ENCODE measurements around the gene REPS2. TPM values are rescaled to one million over a fixed set of nuclear protein-coding genes. Genes with fewer than 3 reads are reported as not detected.
"Not testable (repeated sequence)": the region's sequence is repeated elsewhere in the genome, so short reads cannot be mapped to it uniquely, and the experiment has no call there.

The REPS2 gene
- 2.1 and 4.9 TPM in 2 replicates for total RNA-seq
- 0.54 TPM for polyA plus RNA-seq (2012)

DNA sequence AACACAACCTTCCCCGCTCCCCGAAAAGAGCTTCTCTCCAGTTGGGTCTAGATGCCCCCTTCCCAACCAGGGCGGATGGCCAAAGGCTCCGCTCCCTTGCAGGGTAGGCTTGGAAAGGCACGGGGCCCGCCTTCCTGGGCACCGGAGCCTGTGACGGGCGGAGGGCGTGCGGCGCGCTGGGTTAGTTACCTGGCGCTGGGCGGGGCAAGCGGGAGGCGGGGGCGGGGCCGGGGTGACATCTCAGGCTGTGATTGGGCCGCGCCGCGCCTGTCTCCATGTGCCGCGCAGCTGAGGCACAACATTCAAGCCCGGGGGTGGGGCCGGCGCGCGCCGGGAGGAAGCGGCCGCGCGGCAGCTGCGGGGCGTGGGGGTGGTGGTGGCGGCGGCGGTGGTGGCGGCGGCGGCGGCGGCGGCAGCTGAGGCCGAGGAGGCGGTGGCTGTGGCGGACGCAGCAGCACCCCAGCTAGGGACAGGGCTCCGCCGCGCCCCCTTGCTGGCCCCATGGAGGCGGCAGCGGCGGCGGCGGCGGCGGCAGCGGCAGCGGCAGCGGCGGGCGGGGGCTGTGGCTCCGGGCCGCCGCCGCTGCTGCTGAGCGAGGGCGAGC is at the start of gene REPS2:
Gene REPS2 (plus strand): TSS at position 298 of the 604 bp plus-strand sequence. CDS start 204 bp downstream, at position 502.
- DNase-seq (ENCODE audit: low read depth) = peak; percentile 72

DNA sequence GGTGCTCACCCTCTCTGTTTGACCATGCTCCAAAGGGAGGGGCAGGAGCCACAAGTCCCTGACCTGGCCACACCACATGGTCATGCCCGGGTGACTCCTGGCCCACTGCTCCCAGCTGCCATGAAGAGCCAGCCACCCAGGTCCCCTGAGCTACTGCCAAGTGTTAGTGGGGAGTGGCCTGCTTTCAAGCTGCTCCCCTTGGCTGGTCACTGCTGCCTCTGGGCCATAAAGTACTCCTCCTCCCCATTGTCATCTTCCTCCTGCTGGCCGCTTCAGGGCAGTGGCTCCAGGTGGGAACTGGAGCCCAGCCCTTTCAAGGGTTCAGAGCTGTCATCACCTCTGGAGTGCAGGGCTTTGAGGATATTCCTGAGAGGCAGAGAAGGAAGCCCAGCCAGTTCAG is 49.0 kb upstream of the REPS2 start:
- peak; percentile 49 for DNase-seq (ENCODE audit: low read depth)

DNA sequence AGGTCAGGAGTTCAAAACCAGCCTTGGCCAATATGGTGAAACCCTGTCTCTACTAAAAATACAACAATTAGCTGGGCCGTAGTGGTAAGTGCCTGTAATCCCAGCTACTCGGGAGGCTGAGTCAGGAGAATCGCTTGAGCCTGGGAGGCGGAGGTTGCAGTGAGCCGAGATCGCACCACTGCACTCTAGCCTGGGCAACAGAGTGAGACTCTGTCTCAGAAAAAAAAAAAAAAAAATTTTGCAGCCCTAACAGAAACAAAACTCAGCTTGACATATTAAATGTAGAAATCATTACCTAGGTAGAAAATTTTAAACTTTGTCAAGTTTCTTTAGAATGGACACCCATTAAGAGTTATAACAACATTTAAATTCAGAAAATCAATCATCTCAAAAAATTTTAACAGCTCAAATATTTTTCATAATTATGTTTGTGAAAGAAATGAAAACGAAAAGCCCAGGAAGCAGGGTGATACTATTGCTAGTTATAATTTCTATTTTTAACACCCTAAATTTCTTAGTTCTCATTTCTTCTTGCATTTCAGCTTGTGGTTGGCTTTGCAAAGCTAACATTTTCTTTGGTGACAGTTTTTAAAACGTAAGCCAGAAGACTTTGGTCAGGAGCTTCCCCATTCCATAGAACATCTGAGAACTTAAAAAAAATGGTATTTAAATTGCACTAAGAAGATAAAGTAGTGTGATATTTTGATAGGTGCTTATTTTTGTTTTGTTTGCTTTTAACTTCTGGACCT is 43.0 kb upstream of the REPS2 start:
- DNase-seq (ENCODE audit: low read depth) = no peak

DNA sequence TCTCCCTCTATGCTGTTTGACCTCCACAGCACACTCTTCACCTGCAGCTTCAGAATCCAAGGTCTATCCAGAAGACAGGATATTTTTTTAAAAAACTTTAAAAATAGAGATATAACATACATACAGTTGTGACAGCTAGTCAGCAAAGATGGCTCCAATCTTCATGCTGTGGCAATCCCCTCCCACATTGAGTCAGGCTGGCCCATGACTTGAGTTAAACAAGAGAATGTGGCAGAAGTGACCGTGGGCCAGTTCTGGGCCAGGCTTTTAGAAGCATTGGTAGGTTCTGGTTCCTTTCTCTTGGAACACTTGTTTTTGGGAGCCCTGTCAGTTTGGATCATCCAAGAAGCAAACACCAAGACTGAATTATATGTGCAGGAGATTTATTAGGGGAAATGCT is 36.1 kb upstream of the REPS2 start:
- DNase-seq (ENCODE audit: low read depth) = no peak

- DNase-seq (ENCODE audit: low read depth) = no peak
Observed at GRCh38 chrX:16914058-16914457, 32.4 kb upstream of the REPS2 start.

DNA sequence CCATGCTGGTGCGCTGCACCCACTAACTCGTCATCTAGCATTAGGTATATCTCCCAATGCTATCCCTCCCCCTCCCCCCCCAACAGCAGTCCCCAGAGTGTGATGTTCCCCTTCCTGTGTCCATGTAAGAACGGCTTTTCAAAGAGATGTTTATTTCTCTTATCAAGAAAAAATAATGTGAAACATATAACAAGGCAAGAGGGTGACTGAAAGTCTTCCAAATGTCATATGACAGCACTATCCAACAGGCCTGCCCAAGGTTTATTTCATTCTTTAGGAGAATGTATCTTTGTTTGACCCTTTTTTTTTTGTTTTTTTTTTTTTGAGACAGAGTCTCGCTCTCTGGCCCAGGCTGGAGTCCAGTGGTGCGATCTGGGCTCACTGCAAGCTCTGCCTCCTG is 29.9 kb upstream of the REPS2 start:
- DNase-seq (ENCODE audit: low read depth) = no peak

GRCh38 chrX:16917120-16917519 is 29.3 kb upstream of the REPS2 start:
- DNase-seq (ENCODE audit: low read depth) = no peak

- DNase-seq (ENCODE audit: low read depth) = no peak
Observed at GRCh38 chrX:16918979-16919378, 27.5 kb upstream of the REPS2 start.

GRCh38 chrX:16920075-16920474 is 26.4 kb upstream of the REPS2 start:
- DNase-seq (ENCODE audit: low read depth) = no peak

GRCh38 chrX:16923157-16923556 is 23.3 kb upstream of the REPS2 start:
- no peak for DNase-seq (ENCODE audit: low read depth)

- no peak for DNase-seq (ENCODE audit: low read depth)
Observed at GRCh38 chrX:16924631-16925480, 21.6 kb upstream of the REPS2 start.

- no peak for DNase-seq (ENCODE audit: low read depth)
Observed at GRCh38 chrX:16930392-16930791, 16.1 kb upstream of the REPS2 start.

GRCh38 chrX:16931371-16931770 is 15.1 kb upstream of the REPS2 start:
- peak; percentile 74 for DNase-seq (ENCODE audit: low read depth)

GRCh38 chrX:16931855-16932575 is 14.4 kb upstream of the REPS2 start:
- DNase-seq (ENCODE audit: low read depth) = no peak

DNA sequence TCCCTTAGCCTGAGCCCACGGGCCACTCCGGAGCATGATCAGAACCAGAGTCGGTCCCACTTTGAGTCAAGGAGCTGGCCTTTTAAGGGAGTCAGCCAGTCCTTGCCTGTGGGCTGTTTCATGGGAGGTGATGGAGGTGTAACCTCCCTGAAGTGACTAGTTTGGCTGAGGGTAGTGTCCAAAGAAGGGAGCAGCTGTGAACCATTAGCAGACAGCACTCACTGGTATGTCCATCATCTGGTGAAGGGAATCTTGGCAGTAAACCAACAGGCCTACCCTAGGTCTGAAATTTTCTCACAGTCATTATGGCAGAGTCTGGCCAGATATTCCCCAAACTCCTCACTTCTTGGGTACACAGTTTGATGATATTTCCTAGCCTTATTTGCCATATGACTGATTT is 12.3 kb upstream of the REPS2 start:
- peak; percentile 56 for DNase-seq (ENCODE audit: low read depth)

GRCh38 chrX:16946971-16947562 is 609 bp downstream of the REPS2 start:
- DNase-seq (ENCODE audit: low read depth) = no peak

- no peak for DNase-seq (ENCODE audit: low read depth)
Observed at GRCh38 chrX:16950423-16950822, 4.0 kb downstream of the REPS2 start.

- no peak for DNase-seq (ENCODE audit: low read depth)
Observed at GRCh38 chrX:16953606-16954211, 7.3 kb downstream of the REPS2 start.

DNA sequence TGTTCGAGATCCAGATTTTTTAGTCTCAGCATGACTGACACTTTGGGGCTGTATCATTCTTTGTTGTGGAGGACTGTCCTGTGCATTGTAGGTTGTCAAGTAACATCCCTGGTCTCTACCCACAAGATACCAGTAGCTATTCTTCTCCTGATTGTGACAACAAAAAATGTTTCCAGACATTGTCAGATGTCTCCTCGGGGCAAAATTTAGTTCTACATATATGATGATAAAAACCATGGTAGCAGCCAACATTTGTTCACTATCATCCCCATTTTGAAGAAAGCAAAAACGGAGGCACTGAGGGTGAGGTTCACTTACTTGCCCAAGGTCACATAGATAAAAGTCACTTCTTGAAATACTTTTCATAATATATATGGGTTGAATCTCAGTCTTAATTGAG is 11.3 kb downstream of the REPS2 start:
- no peak for DNase-seq (ENCODE audit: low read depth)

DNA sequence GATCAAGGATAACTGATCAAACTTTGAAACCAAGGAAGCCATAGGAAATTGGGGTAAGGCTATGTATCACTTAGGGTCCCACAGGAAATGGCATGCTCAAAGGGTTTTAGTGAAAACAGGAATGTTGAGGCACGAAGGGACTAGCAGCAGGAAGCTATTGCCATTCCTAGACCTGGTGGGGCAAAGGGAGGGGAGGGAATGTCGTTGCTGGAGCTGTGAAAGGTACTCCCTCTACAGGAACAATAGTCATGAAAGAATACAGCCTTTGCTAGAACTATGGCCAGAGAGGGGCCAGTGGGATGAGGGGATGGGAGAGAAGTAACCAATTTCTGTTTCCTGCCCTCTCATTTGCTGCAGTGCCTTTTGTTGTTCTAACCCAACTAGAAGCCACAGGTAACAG is 11.9 kb downstream of the REPS2 start:
- DNase-seq (ENCODE audit: low read depth) = no peak

GRCh38 chrX:16962661-16963060 is 16.2 kb downstream of the REPS2 start:
- not testable (repeated sequence) for DNase-seq (ENCODE audit: low read depth)

Measured in myocyte (in vitro differentiated cells).